Erythroblast (primary cell): ENCODE measurements around the gene TNK1.

Experiments used
- DNase-seq, 2 experiments: peaks; one replicate each; lab custom pipeline; 2025; lab: John Stamatoyannopoulos, UW
- GATA1 ChIP-seq: IDR thresholded peaks from 2 replicates; pipeline ENCODE4 v1.6.1; 2011; ENCODE audit warnings: low read depth, mild to moderate bottlenecking, control low read depth, low read length, moderate library complexity
- POLR2A ChIP-seq: IDR thresholded peaks from 2 replicates; pipeline ENCODE4 v1.6.1; 2011; ENCODE audit warnings: mild to moderate bottlenecking, low read length

Gene TNK1

GRCh38 chr17:7435676-7436555 is 55.0 kb downstream of the TNK1 start:
- TF ChIP-seq POLR2A (peak; percentile 35), GATA1 (no peak)
- DNase-seq = peak; percentile 58 to 62

- DNase-seq = peak; percentile 85 to 90
Measured at GRCh38 chr17:7436556-7437368, 55.9 kb downstream of the TNK1 start.

GRCh38 chr17:7437369-7437863 is 56.5 kb downstream of the TNK1 start:
- DNase-seq = no peak
- TF ChIP-seq POLR2A (no peak), GATA1 (no peak)

More at GRCh38 chr17:7436556-7437368, 55.9 kb downstream of the TNK1 start:
- no peak for TF ChIP-seq GATA1
- no peak for TF ChIP-seq POLR2A

- peak; percentile 22 to 28 for DNase-seq
- TF ChIP-seq POLR2A = no peak
- no peak for TF ChIP-seq GATA1
Measured at GRCh38 chr17:7437950-7438614, 57.2 kb downstream of the TNK1 start.

GRCh38 chr17:7438656-7439460 is 58.0 kb downstream of the TNK1 start:
- no peak for DNase-seq
- TF ChIP-seq GATA1 (no peak), POLR2A (no peak)
